HepG2 (cell line): ENCODE measurements around the gene LUC7L2. TPM values are rescaled to one million over a fixed set of nuclear protein-coding genes. Genes with fewer than 3 reads are reported as not detected.

ENCODE experiments used
- HNRNPUL1 ChIP-seq: fragments of 200-400 bp; formaldehyde crosslinking; IDR thresholded peaks from 2 replicates; pipeline ENCODE4 v1.6.1; 2017; ENCODE audit warnings: low read depth, mild to moderate bottlenecking, low read length, moderate library complexity
- KMT2B ChIP-seq: IDR thresholded peaks from 2 replicates; pipeline ENCODE4 v1.6.1; 2016; ENCODE audit warnings: missing genetic modification reagents, missing compliant biosample characterization
- NFIB ChIP-seq: sonication (generic); formaldehyde crosslinking; IDR thresholded peaks from 2 replicates; pipeline ENCODE4 v1.9.0; 2021; ENCODE audit warnings: missing genetic modification reagents, mild to moderate bottlenecking, borderline replicate concordance
- NPAS2 ChIP-seq: sonication (generic); formaldehyde crosslinking; IDR thresholded peaks from 2 replicates; pipeline ENCODE4 v1.8.0; 2022; ENCODE audit warnings: mild to moderate bottlenecking, missing genetic modification reagents, borderline replicate concordance
- PHF21A ChIP-seq: sonication (generic); formaldehyde crosslinking; IDR thresholded peaks from 2 replicates; pipeline ENCODE4 v1.5.0; 2020; ENCODE audit warnings: mild to moderate bottlenecking, missing genetic modification reagents
- TBL1XR1 ChIP-seq: fragments of 150-350 bp; IDR thresholded peaks from 2 replicates; pipeline ENCODE4 v1.6.1; 2014; ENCODE audit warnings: borderline replicate concordance, low read length; ENCODE audit not compliant: partially characterized antibody
- TCF12 ChIP-seq, 2 experiments: fragments of 450-650 bp in 1 of 2; sonication (generic) in 1 of 2; formaldehyde crosslinking in 1 of 2; IDR thresholded peaks; 2 replicates each; pipeline versions ENCODE4 v1.6.1 to v1.8.0; 2017 to 2022; ENCODE audit warnings: antibody characterized with exemption in 1 of 2, mild to moderate bottlenecking in 1 of 2, missing genetic modification reagents in 1 of 2, moderate library complexity in 1 of 2
- ZFAT ChIP-seq: sonication (generic); formaldehyde crosslinking; conservative IDR thresholded peaks from 2 replicates; pipeline ENCODE4 v1.8.1; 2023; ENCODE audit warnings: missing genetic modification reagents, inconsistent platforms
- ZNF335 ChIP-seq: sonication (generic); formaldehyde crosslinking; IDR thresholded peaks from 2 replicates; pipeline ENCODE4 v1.4.0; 2020; ENCODE audit warnings: missing genetic modification reagents
- polyA plus RNA-seq, 8 experiments: library from polyadenylated mRNA; depleted of rRNA in 3 of 8; stranded (reverse) in 7 of 8; unstranded in 1 of 8; fragments of >200 nt; fragmentation: Illumina TruSeq in 4 of 8; extraction: Trizol in 4 of 8; gene quantifications; 2 replicates each; pipeline versions ENCODE4 v1.2.1 to v1.2.3, GENCODE V29; 2011 to 2016; ENCODE audit warnings: low read depth in 4 of 8, missing spikeins in 1 of 8, mixed read lengths in 1 of 8; ENCODE audit not compliant: insufficient read depth in 1 of 8
- total RNA-seq, 5 experiments: library from RNA; depleted of rRNA; stranded (reverse); fragments of >200 nt; fragmentation: Illumina TruSeq; extraction: Trizol; gene quantifications; 2 replicates each; pipeline ENCODE4 v1.2.3, GENCODE V29; 2016; ENCODE audit warnings: low read depth in 1 of 5
- TF ChIP-seq, protein P1 (sequence below), 2 experiments: fragments of 450-650 bp in 1 of 2; sonication (generic) in 1 of 2; formaldehyde crosslinking in 1 of 2; IDR thresholded peaks; 2 replicates each; pipeline versions ENCODE4 v1.6.1 to v1.8.0; 2016 to 2022; ENCODE audit warnings: antibody characterized with exemption in 1 of 2, mild to moderate bottlenecking in 1 of 2, missing genetic modification reagents in 1 of 2
- TF ChIP-seq, protein P2 (sequence below): sonication (generic); formaldehyde crosslinking; IDR thresholded peaks from 2 replicates; pipeline ENCODE4 v1.4.0; 2020; ENCODE audit warnings: missing genetic modification reagents
- TF ChIP-seq, protein P3 (sequence below): sonication (generic); formaldehyde crosslinking; IDR thresholded peaks from 2 replicates; pipeline ENCODE4 v1.4.0; 2020; ENCODE audit warnings: missing genetic modification reagents, borderline replicate concordance
- TF ChIP-seq, protein P4 (sequence below): sonication (generic); IDR thresholded peaks from 2 replicates; pipeline ENCODE4 v1.6.1; 2016; ENCODE audit warnings: low read depth, borderline replicate concordance

LUC7L2 gene
- total and polyA plus RNA-seq, 2 of the 13 experiments (the other 11 are each of a cell fraction or from before 2014, with no cell fraction given): 17.9 to 50.7 TPM

DNA sequence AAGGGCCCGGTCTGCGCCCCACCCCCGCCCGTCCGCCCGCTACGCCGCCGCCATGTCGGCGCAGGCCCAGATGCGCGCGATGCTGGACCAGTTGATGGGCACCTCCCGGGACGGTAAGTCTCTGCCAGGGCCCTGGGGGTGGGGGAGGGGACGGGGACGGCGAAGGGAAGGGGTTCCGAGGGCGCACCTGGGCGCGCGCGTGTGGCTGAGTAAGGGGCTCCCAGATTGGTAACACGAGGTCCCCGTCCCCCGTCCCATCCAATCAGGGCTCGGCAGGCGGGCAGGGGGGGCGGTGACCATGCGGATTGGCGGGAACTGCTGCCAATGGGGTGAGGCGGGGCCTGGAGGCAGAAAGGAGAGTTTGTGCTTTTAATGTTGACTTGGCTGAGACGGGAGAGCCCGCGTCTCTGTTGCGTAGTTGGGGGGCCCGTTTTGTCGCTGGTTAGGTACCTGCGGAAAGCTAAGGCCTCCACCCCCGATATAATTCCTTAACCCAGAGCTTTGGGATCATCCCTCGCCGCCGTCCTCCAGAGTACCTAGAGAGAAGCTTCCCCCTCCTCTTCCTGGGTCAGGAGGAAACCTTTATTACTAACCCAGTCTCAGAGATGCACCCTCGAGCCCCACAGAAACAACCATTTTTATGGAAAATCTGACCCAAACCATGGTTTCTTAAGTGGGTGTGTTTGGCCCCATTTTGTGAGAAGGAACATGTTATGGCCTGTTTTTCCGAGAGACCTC lies 685 bp downstream of the LUC7L2 start (continued):
- TF ChIP-seq, protein P1, sequence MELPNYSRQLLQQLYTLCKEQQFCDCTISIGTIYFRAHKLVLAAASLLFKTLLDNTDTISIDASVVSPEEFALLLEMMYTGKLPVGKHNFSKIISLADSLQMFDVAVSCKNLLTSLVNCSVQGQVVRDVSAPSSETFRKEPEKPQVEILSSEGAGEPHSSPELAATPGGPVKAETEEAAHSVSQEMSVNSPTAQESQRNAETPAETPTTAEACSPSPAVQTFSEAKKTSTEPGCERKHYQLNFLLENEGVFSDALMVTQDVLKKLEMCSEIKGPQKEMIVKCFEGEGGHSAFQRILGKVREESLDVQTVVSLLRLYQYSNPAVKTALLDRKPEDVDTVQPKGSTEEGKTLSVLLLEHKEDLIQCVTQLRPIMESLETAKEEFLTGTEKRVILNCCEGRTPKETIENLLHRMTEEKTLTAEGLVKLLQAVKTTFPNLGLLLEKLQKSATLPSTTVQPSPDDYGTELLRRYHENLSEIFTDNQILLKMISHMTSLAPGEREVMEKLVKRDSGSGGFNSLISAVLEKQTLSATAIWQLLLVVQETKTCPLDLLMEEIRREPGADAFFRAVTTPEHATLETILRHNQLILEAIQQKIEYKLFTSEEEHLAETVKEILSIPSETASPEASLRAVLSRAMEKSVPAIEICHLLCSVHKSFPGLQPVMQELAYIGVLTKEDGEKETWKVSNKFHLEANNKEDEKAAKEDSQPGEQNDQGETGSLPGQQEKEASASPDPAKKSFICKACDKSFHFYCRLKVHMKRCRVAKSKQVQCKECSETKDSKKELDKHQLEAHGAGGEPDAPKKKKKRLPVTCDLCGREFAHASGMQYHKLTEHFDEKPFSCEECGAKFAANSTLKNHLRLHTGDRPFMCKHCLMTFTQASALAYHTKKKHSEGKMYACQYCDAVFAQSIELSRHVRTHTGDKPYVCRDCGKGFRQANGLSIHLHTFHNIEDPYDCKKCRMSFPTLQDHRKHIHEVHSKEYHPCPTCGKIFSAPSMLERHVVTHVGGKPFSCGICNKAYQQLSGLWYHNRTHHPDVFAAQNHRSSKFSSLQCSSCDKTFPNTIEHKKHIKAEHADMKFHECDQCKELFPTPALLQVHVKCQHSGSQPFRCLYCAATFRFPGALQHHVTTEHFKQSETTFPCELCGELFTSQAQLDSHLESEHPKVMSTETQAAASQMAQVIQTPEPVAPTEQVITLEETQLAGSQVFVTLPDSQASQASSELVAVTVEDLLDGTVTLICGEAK (IDR thresholded peaks at IDR 0.05): no peak
- TF ChIP-seq, protein P1 (CRISPR knock-in tag; IDR thresholded peaks at IDR 0.05): no peak
- TF ChIP-seq HNRNPUL1: no peak
- TF ChIP-seq, protein P2, sequence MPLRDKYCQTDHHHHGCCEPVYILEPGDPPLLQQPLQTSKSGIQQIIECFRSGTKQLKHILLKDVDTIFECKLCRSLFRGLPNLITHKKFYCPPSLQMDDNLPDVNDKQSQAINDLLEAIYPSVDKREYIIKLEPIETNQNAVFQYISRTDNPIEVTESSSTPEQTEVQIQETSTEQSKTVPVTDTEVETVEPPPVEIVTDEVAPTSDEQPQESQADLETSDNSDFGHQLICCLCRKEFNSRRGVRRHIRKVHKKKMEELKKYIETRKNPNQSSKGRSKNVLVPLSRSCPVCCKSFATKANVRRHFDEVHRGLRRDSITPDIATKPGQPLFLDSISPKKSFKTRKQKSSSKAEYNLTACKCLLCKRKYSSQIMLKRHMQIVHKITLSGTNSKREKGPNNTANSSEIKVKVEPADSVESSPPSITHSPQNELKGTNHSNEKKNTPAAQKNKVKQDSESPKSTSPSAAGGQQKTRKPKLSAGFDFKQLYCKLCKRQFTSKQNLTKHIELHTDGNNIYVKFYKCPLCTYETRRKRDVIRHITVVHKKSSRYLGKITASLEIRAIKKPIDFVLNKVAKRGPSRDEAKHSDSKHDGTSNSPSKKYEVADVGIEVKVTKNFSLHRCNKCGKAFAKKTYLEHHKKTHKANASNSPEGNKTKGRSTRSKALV (CRISPR knock-in tag): no peak
- TF ChIP-seq NPAS2 (CRISPR knock-in tag): no peak
- peak; percentile 32 for TF ChIP-seq TBL1XR1
- TF ChIP-seq PHF21A: peak; percentile 55; the same call in 1 of the 2 replicates
- TF ChIP-seq KMT2B (CRISPR knock-in tag): peak; percentile 73
- TF ChIP-seq ZNF335 (CRISPR knock-in tag): no peak
- TF ChIP-seq, protein P3, sequence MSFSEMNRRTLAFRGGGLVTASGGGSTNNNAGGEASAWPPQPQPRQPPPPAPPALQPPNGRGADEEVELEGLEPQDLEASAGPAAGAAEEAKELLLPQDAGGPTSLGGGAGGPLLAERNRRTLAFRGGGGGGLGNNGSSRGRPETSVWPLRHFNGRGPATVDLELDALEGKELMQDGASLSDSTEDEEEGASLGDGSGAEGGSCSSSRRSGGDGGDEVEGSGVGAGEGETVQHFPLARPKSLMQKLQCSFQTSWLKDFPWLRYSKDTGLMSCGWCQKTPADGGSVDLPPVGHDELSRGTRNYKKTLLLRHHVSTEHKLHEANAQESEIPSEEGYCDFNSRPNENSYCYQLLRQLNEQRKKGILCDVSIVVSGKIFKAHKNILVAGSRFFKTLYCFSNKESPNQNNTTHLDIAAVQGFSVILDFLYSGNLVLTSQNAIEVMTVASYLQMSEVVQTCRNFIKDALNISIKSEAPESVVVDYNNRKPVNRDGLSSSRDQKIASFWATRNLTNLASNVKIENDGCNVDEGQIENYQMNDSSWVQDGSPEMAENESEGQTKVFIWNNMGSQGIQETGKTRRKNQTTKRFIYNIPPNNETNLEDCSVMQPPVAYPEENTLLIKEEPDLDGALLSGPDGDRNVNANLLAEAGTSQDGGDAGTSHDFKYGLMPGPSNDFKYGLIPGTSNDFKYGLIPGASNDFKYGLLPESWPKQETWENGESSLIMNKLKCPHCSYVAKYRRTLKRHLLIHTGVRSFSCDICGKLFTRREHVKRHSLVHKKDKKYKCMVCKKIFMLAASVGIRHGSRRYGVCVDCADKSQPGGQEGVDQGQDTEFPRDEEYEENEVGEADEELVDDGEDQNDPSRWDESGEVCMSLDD: no peak; the same call in 1 of the 2 replicates
- no peak for TF ChIP-seq NFIB (CRISPR knock-in tag)
- TF ChIP-seq, protein P4, sequence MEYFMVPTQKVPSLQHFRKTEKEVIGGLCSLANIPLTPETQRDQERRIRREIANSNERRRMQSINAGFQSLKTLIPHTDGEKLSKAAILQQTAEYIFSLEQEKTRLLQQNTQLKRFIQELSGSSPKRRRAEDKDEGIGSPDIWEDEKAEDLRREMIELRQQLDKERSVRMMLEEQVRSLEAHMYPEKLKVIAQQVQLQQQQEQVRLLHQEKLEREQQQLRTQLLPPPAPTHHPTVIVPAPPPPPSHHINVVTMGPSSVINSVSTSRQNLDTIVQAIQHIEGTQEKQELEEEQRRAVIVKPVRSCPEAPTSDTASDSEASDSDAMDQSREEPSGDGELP: no peak
- no peak for TF ChIP-seq ZFAT (CRISPR knock-in tag)
- TF ChIP-seq TCF12 (IDR thresholded peaks at IDR 0.05): no peak
- TF ChIP-seq TCF12 (CRISPR knock-in tag; IDR thresholded peaks at IDR 0.05): no peak
